GM21737 (cell line): ENCODE measurements around the gene IGSF1.
"Not testable (repeated sequence)": the region's sequence is repeated elsewhere in the genome, so short reads cannot be mapped to it uniquely, and the experiment has no call there.

Source experiments
- ATAC-seq: cut with Tn5 transposase; IDR thresholded peaks from one replicate; pipeline ENCODE4 v1.9.1; 2021; ENCODE audit warnings: mild to moderate bottlenecking, moderate library complexity; ENCODE audit not compliant: unreplicated experiment

The IGSF1 gene

GRCh38 chrX:131271274-131271673 is 17.8 kb downstream of the IGSF1 start:
- no peak for ATAC-seq

DNA sequence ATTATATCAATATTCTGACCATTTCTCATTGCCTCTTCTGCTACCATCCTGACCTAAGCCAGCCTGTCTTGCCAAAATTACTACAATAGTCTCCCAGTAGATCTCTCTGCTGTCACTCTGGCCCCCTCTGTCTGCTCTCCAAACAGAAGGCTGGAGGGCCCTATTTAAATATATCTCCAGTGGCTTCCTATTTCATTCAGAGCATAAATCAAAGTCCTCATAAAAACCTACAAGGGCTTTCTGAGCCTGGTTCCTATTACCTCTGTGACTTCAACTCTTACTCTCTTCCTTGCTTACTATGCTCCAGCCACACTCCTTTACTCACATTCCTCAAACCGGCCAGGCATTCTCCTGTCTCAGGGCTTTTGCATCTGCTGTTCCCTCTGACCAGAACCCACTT is 19.0 kb downstream of the IGSF1 start:
- no peak for ATAC-seq

- ATAC-seq: no peak
Measured at GRCh38 chrX:131264665-131265064, 24.4 kb downstream of the IGSF1 start.

- no peak for ATAC-seq
Measured at GRCh38 chrX:131264053-131264452, 25.1 kb downstream of the IGSF1 start.

GRCh38 chrX:131262738-131263679 is 26.1 kb downstream of the IGSF1 start:
- ATAC-seq: no peak

GRCh38 chrX:131262200-131262599 is 26.9 kb downstream of the IGSF1 start:
- ATAC-seq: no peak

- ATAC-seq: no peak
Measured at GRCh38 chrX:131257367-131257766, 31.7 kb downstream of the IGSF1 start.

- ATAC-seq: not testable (repeated sequence)
Measured at GRCh38 chrX:131250984-131251738, 37.9 kb downstream of the IGSF1 start.

DNA sequence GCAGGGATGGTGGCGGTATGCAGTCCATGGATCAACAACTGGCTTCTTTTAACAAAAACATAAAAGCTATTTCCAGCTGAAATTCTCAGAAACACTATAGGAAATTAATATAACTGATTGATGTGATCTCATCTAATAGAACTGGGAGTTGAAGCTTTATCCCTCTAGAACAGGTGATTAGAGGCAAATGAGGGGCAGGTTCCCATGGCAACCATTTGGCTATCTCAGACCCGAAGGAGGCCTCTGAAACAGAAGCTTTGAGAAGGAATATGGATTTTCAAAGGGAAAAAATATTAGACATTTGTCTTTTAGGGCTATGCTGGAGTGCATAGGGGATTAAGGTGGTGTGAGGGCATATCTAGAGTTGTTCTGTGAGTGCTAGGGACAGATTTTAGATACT is 50.0 kb downstream of the IGSF1 start:
- ATAC-seq: no peak

GRCh38 chrX:131237363-131237762 is 51.7 kb downstream of the IGSF1 start:
- ATAC-seq: no peak

GRCh38 chrX:131235768-131236545 is 53.1 kb downstream of the IGSF1 start:
- ATAC-seq: no peak

DNA sequence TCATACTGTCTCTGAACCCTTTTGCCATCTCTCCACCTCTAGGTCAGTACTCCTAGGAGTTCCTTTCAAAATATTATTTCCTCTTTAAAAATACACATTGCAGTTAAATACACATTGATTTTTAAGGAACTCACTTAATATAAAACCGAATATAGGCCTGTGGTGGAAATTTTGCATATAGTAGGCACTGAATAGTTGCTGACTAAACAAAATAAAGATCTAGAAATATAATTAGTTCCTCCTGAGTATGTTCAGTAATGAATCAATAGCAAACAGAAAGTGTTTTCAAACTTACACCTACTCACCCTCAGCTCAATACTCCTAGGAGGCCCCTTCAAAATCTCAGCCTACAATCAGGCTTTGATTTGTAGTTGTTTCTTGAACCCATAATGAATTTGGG is 61.5 kb downstream of the IGSF1 start:
- ATAC-seq: no peak

DNA sequence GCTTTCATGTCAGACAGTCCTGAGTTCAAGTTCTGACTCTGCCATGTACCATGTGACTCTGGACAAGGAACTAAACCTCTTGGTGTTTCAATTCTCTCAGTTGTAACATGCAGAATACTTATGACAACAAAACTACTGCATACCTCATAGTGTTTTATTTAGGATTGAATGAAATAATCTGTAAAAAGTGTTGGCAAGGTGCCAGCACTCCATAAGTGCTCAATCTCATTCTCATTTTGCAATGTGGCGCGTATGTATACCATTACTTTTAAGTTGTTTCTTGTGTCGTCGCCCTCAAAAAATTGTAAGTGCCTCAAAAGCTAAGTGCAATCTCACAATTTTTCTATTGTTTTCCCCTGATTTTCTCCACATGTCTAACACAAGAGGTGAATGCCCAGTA is 62.5 kb downstream of the IGSF1 start:
- ATAC-seq: no peak

GRCh38 chrX:131225078-131225477 is 64.0 kb downstream of the IGSF1 start:
- no peak for ATAC-seq
